Nephron progenitor cell (in vitro differentiated cells): Measurements from ENCODE around the gene MRPL48.

Experiments
- DNase-seq: peaks from one replicate; pipeline ENCODE4 v3.0.0; 2021
- H3K27ac Mint-ChIP-seq: 2 replicates; pipeline ENCODE4 v1.8.0; 2021; ENCODE audit warnings: mild to moderate bottlenecking, moderate library complexity, mixed read lengths
- H3K27me3 Mint-ChIP-seq: 2 replicates; pipeline ENCODE4 v1.8.0; 2021; ENCODE audit warnings: mild to moderate bottlenecking, low read depth, mixed read lengths; ENCODE audit not compliant: poor library complexity
- H3K36me3 Mint-ChIP-seq: 2 replicates; pipeline ENCODE4 v1.8.0; 2021; ENCODE audit warnings: low read depth, mixed read lengths
- H3K4me1 Mint-ChIP-seq: 2 replicates; pipeline ENCODE4 v1.8.0; 2021; ENCODE audit warnings: mixed read lengths
- H3K4me3 Mint-ChIP-seq: 2 replicates; pipeline ENCODE4 v1.8.0; 2021; ENCODE audit warnings: mild to moderate bottlenecking, moderate library complexity, mixed read lengths
- H3K9me3 Mint-ChIP-seq: 2 replicates; pipeline ENCODE4 v1.8.0; 2021; ENCODE audit warnings: mild to moderate bottlenecking, moderate library complexity, mixed read lengths
- CTCF ChIP-seq: fragments of 200-600 bp; sonication (generic); IDR thresholded peaks from 2 replicates; pipeline ENCODE4 v1.5.0; 2021; ENCODE audit warnings: antibody characterized with exemption

MRPL48 gene

GRCh38 chr11:73808052-73808451 is 20.4 kb downstream of the MRPL48 start:
- no peak for DNase-seq
- TF ChIP-seq CTCF: no peak
- H3K36me3 Mint-ChIP-seq: peaks cover 56% of the 10 kb centered on the region
- H3K27me3 Mint-ChIP-seq: no peaks in the 10 kb centered on the region
- no peaks in the 10 kb centered on the region for H3K4me1 Mint-ChIP-seq
- H3K9me3 Mint-ChIP-seq: no peaks in the 10 kb centered on the region
- H3K27ac Mint-ChIP-seq: no peak overlapping the region
- H3K4me3 Mint-ChIP-seq: no peak overlapping the region

- peaks cover 67% of the 10 kb centered on the region for H3K36me3 Mint-ChIP-seq
- no peak overlapping the region for H3K27ac Mint-ChIP-seq
- H3K9me3 Mint-ChIP-seq: no peaks in the 10 kb centered on the region
- no peak for DNase-seq
- no peaks in the 10 kb centered on the region for H3K27me3 Mint-ChIP-seq
- H3K4me1 Mint-ChIP-seq: no peaks in the 10 kb centered on the region
- TF ChIP-seq CTCF: no peak
- no peak overlapping the region for H3K4me3 Mint-ChIP-seq
Observed at GRCh38 chr11:73810637-73811036, 23.0 kb downstream of the MRPL48 start.

GRCh38 chr11:73812234-73812633 is 24.6 kb downstream of the MRPL48 start:
- no peaks in the 10 kb centered on the region for H3K27me3 Mint-ChIP-seq
- DNase-seq: no peak
- H3K36me3 Mint-ChIP-seq: peaks cover 66% of the 10 kb centered on the region
- TF ChIP-seq CTCF: no peak
- no peaks in the 10 kb centered on the region for H3K4me1 Mint-ChIP-seq
- peaks cover 11% of the 10 kb centered on the region for H3K9me3 Mint-ChIP-seq
- H3K4me3 Mint-ChIP-seq: no peak overlapping the region
- H3K27ac Mint-ChIP-seq: no peak overlapping the region

GRCh38 chr11:73814812-73815211 is 27.1 kb downstream of the MRPL48 start:
- Mint-ChIP-seq H3K27ac (no peak overlapping the region), H3K9me3 (peaks cover 15% of the 10 kb centered on the region), H3K27me3 (no peaks in the 10 kb centered on the region), H3K4me1 (no peaks in the 10 kb centered on the region), H3K36me3 (peaks cover 58% of the 10 kb centered on the region), H3K4me3 (no peak overlapping the region)
- no peak for TF ChIP-seq CTCF
- DNase-seq: no peak

- H3K27ac Mint-ChIP-seq: no peak overlapping the region
- no peak overlapping the region for H3K4me3 Mint-ChIP-seq
- TF ChIP-seq CTCF: no peak
- no peaks in the 10 kb centered on the region for H3K4me1 Mint-ChIP-seq
- peaks cover 59% of the 10 kb centered on the region for H3K36me3 Mint-ChIP-seq
- peaks cover 2% of the 10 kb centered on the region for H3K27me3 Mint-ChIP-seq
- H3K9me3 Mint-ChIP-seq: peaks cover 18% of the 10 kb centered on the region
- DNase-seq: no peak
Observed at GRCh38 chr11:73818846-73819245, 31.2 kb downstream of the MRPL48 start.

- Mint-ChIP-seq H3K4me1 (no peaks in the 10 kb centered on the region), H3K4me3 (no peak overlapping the region), H3K9me3 (no peaks in the 10 kb centered on the region), H3K27me3 (no peaks in the 10 kb centered on the region), H3K27ac (peak overlapping the region; percentile 47), H3K36me3 (peaks cover 41% of the 10 kb centered on the region)
- no peak for DNase-seq
- no peak for TF ChIP-seq CTCF
Observed at GRCh38 chr11:73830261-73830660, 42.6 kb downstream of the MRPL48 start.
